Osteoblast (primary cell): ENCODE measurements around the gene TLR10. TPM values are rescaled to one million over a fixed set of nuclear protein-coding genes. Genes with fewer than 3 reads are reported as not detected.
"Not testable (repeated sequence)": the region's sequence is repeated elsewhere in the genome, so short reads cannot be mapped to it uniquely, and the experiment has no call there.

ENCODE experiments used
- DNase-seq: peaks from one replicate; pipeline ENCODE4 v3.0.0; 2011; ENCODE audit warnings: low spot score, mixed read lengths; ENCODE audit not compliant: insufficient read length; ENCODE audit errors: missing footprints
- H2AFZ ChIP-seq: 2 replicates; pipeline ENCODE4 v1.6.0; 2011; ENCODE audit warnings: mild to moderate bottlenecking, low read length
- H3K27ac ChIP-seq: 2 replicates; pipeline ENCODE4 v1.5.1; 2011; ENCODE audit warnings: mild to moderate bottlenecking, low read depth, low read length, moderate library complexity
- H3K27me3 ChIP-seq: 2 replicates; pipeline ENCODE4 v1.6.0; 2012; ENCODE audit warnings: mild to moderate bottlenecking, control low read depth, inconsistent platforms, low read length, moderate library complexity; ENCODE audit not compliant: insufficient read depth
- H3K36me3 ChIP-seq: 2 replicates; pipeline ENCODE4 v1.5.1; 2011; ENCODE audit warnings: mild to moderate bottlenecking, low read length, control low read depth, moderate library complexity; ENCODE audit not compliant: insufficient read depth
- H3K4me1 ChIP-seq: 2 replicates; pipeline ENCODE4 v1.5.1; 2011; ENCODE audit warnings: mild to moderate bottlenecking, low read length, control low read depth, moderate library complexity; ENCODE audit not compliant: insufficient read depth
- H3K4me2 ChIP-seq: 2 replicates; pipeline ENCODE4 v1.6.0; 2011; ENCODE audit warnings: mild to moderate bottlenecking, low read length; ENCODE audit not compliant: insufficient read depth
- H3K4me3 ChIP-seq: fragments of 200-600 bp; sonication (generic); 3 replicates; pipeline ENCODE4 v1.5.1; 2012; ENCODE audit warnings: mild to moderate bottlenecking, low read length, inconsistent platforms; ENCODE audit not compliant: insufficient read depth
- H3K79me2 ChIP-seq: 2 replicates; pipeline ENCODE4 v1.6.0; 2012; ENCODE audit warnings: mild to moderate bottlenecking, low read length, control low read depth, inconsistent platforms; ENCODE audit not compliant: insufficient read depth
- H3K9me3 ChIP-seq: 2 replicates; pipeline ENCODE4 v1.5.1; 2011; ENCODE audit warnings: low read depth, low read length, control low read depth
- H4K20me1 ChIP-seq: 2 replicates; pipeline ENCODE4 v1.6.0; 2012; ENCODE audit warnings: mild to moderate bottlenecking, low read length, control low read depth; ENCODE audit not compliant: insufficient read depth
- CTCF ChIP-seq: IDR thresholded peaks from 2 replicates; pipeline ENCODE4 v1.5.1; 2011; ENCODE audit warnings: mild to moderate bottlenecking, low read depth, low read length, moderate library complexity; ENCODE audit errors: extremely low read depth
- total RNA-seq: library from RNA; depleted of rRNA; stranded (reverse); fragments of >200 nt; gene quantifications from 2 replicates; pipeline ENCODE4 v1.2.3, GENCODE V29; 2012

Gene TLR10
- total RNA-seq, 1 donor: not detected

- Histone ChIP-seq H3K79me2 (no peaks in the 10 kb centered on the region), H2AFZ (no peak overlapping the region), H3K4me2 (no peak overlapping the region), H4K20me1 (no peaks in the 10 kb centered on the region), H3K36me3 (no peaks in the 10 kb centered on the region), H3K4me1 (no peaks in the 10 kb centered on the region), H3K9me3 (no peaks in the 10 kb centered on the region), H3K27ac (no peak overlapping the region), H3K4me3 (no peak overlapping the region), H3K27me3 (peaks cover 6% of the 10 kb centered on the region)
- no peak for TF ChIP-seq CTCF
- no peak for DNase-seq
Measured at GRCh38 chr4:38783109-38783460, 295 bp upstream of the TLR10 start.

DNA sequence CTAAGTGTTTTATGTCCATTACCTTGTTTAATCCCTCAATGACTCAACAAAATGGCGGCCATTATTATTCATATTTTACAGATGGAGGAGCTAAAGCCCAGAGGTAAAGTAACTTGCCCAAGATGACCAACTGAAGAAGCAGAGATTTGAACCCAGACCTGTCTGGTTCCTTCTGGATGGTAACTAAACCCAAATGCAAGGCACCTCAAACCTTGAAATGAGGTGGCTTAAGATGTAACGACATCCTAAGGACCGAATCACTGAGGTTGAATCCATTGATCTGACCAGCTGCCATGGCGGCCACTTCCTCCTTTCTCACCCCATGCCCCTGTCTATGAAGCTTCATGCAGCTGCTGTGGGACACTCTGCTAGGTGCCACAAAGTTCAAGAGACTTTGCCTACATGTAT lies 932 bp downstream of the TLR10 start:
- H3K79me2 ChIP-seq: no peaks in the 10 kb centered on the region
- H3K27me3 ChIP-seq: peaks cover 6% of the 10 kb centered on the region
- no peaks in the 10 kb centered on the region for H3K9me3 ChIP-seq
- no peaks in the 10 kb centered on the region for H4K20me1 ChIP-seq
- H3K4me2 ChIP-seq: no peak overlapping the region
- DNase-seq: no peak
- H3K4me3 ChIP-seq: no peak overlapping the region
- no peak for TF ChIP-seq CTCF
- no peaks in the 10 kb centered on the region for H3K36me3 ChIP-seq
- no peaks in the 10 kb centered on the region for H3K4me1 ChIP-seq
- H3K27ac ChIP-seq: no peak overlapping the region
- no peak overlapping the region for H2AFZ ChIP-seq

GRCh38 chr4:38780833-38781484 lies 1.8 kb downstream of the TLR10 start:
- Histone ChIP-seq H3K4me2 (no peak overlapping the region), H3K36me3 (no peaks in the 10 kb centered on the region), H4K20me1 (no peaks in the 10 kb centered on the region), H2AFZ (no peak overlapping the region), H3K4me1 (no peaks in the 10 kb centered on the region), H3K4me3 (no peak overlapping the region), H3K27ac (no peak overlapping the region), H3K27me3 (peaks cover 6% of the 10 kb centered on the region), H3K9me3 (no peaks in the 10 kb centered on the region), H3K79me2 (no peaks in the 10 kb centered on the region)
- DNase-seq: no peak
- no peak for TF ChIP-seq CTCF

GRCh38 chr4:38779790-38780189 lies 3.0 kb downstream of the TLR10 start:
- H3K9me3 ChIP-seq: no peaks in the 10 kb centered on the region
- H3K27me3 ChIP-seq: peaks cover 6% of the 10 kb centered on the region
- DNase-seq: no peak
- no peaks in the 10 kb centered on the region for H3K79me2 ChIP-seq
- no peak overlapping the region for H3K4me3 ChIP-seq
- no peak overlapping the region for H2AFZ ChIP-seq
- H3K27ac ChIP-seq: no peak overlapping the region
- no peak overlapping the region for H3K4me2 ChIP-seq
- no peaks in the 10 kb centered on the region for H3K36me3 ChIP-seq
- H3K4me1 ChIP-seq: no peaks in the 10 kb centered on the region
- no peak for TF ChIP-seq CTCF
- H4K20me1 ChIP-seq: no peaks in the 10 kb centered on the region

GRCh38 chr4:38777925-38778324 lies 4.9 kb downstream of the TLR10 start:
- H3K36me3 ChIP-seq, H3K4me2 ChIP-seq, H3K9me3 ChIP-seq, DNase-seq, H3K27me3 ChIP-seq, H3K27ac ChIP-seq, H2AFZ ChIP-seq, H3K4me1 ChIP-seq, H4K20me1 ChIP-seq, H3K4me3 ChIP-seq, H3K79me2 ChIP-seq: not testable (repeated sequence)
